IMR-90 (cell line): ENCODE results near the gene DPP10. TPM values are rescaled to one million over a fixed set of nuclear protein-coding genes. Genes with fewer than 3 reads are reported as not detected.

ENCODE experiments used
- ATAC-seq: fragments of 200-7000 bp; cut with Tn5 transposase; 2 replicates; pipeline ENCODE4 v1.9.1; 2020; ENCODE audit warnings: low read depth, mild to moderate bottlenecking, moderate library complexity
- BruUV-seq: library from RNA; stranded (reverse); fragments of 400-500 nt; replicated peaks from 2 replicates; lab custom pipeline; 2021; lab: Mats Ljungman, UMichigan
- CTCF ChIA-PET: fragments of 300-600 bp; formaldehyde crosslinking; extraction: SDS; loops from one replicate; lab custom pipeline; 2021; ENCODE audit warnings: antibody characterized with exemption; lab: Yijun Ruan, JAX
- POLR2A ChIA-PET: fragments of 300-600 bp; sonication (Branson Sonifier 250); formaldehyde crosslinking; loops from one replicate; lab custom pipeline; 2022; ENCODE audit warnings: antibody characterized with exemption; ENCODE audit not compliant: unreplicated experiment; lab: Charles Lee
- DNase-seq: peaks from one replicate; pipeline ENCODE4 v3.0.0; 2013
- H2AFZ ChIP-seq: replicated peaks from 2 replicates; pipeline ENCODE3; 2013; ENCODE audit warnings: low read length, mild to moderate bottlenecking; ENCODE audit not compliant: poor library complexity
- H2AK5ac ChIP-seq: 2 replicates; pipeline ENCODE4 v1.6.1; 2013; ENCODE audit warnings: low read depth, low read length, inconsistent platforms
- H2AK9ac ChIP-seq: replicated peaks from 2 replicates; pipeline ENCODE3; 2013; ENCODE audit warnings: mild to moderate bottlenecking, low read depth, low read length, moderate library complexity; ENCODE audit not compliant: poor library complexity
- H2BK120ac ChIP-seq: 2 replicates; pipeline ENCODE4 v1.6.1; 2013; ENCODE audit warnings: low read depth, low read length, inconsistent platforms
- H2BK15ac ChIP-seq: 3 replicates; pipeline ENCODE4 v1.6.1; 2013; ENCODE audit warnings: low read depth, low read length, inconsistent platforms
- H2BK20ac ChIP-seq: 2 replicates; pipeline ENCODE4 v1.6.1; 2013; ENCODE audit warnings: low read depth, mild to moderate bottlenecking, inconsistent platforms, low read length, moderate library complexity
- H2BK5ac ChIP-seq: 2 replicates; pipeline ENCODE4 v1.6.1; 2013; ENCODE audit warnings: mild to moderate bottlenecking, low read depth, low read length, inconsistent platforms; ENCODE audit not compliant: poor library complexity, severe bottlenecking
- H3K14ac ChIP-seq: replicated peaks from 2 replicates; pipeline ENCODE4 v1.6.1; 2013; ENCODE audit warnings: low read depth, low read length, inconsistent platforms
- H3K18ac ChIP-seq: 2 replicates; pipeline ENCODE4 v1.6.1; 2013; ENCODE audit warnings: low read depth, low read length, control low read depth
- H3K23ac ChIP-seq: 2 replicates; pipeline ENCODE4 v1.6.1; 2013; ENCODE audit warnings: low read depth, low read length, inconsistent platforms
- H3K27ac ChIP-seq: 2 replicates; pipeline ENCODE4 v1.5.1; 2013; ENCODE audit warnings: mild to moderate bottlenecking, control low read depth, low read length; ENCODE audit not compliant: insufficient read depth
- H3K27me3 ChIP-seq: 2 replicates; pipeline ENCODE4 v1.6.1; 2013; ENCODE audit warnings: low read length; ENCODE audit not compliant: control insufficient read depth, insufficient read depth
- H3K36me3 ChIP-seq: 2 replicates; pipeline ENCODE4 v1.6.1; 2013; ENCODE audit warnings: low read length, mixed read lengths; ENCODE audit not compliant: control insufficient read depth, insufficient read depth
- H3K4ac ChIP-seq: 2 replicates; pipeline ENCODE4 v1.6.1; 2013; ENCODE audit warnings: low read depth, low read length, inconsistent platforms
- H3K4me1 ChIP-seq: 2 replicates; pipeline ENCODE4 v1.6.1; 2013; ENCODE audit warnings: low read length, mixed read lengths; ENCODE audit not compliant: control insufficient read depth, insufficient read depth
- H3K4me2 ChIP-seq: 2 replicates; pipeline ENCODE4 v1.6.1; 2013; ENCODE audit warnings: low read depth, mild to moderate bottlenecking, control low read depth, low read length, moderate library complexity
- H3K4me3 ChIP-seq: 2 replicates; pipeline ENCODE4 v1.5.1; 2013; ENCODE audit warnings: low read depth, mild to moderate bottlenecking, control low read depth, low read length, moderate library complexity; ENCODE audit not compliant: insufficient read depth
- H3K56ac ChIP-seq: 2 replicates; pipeline ENCODE4 v1.6.1; 2013; ENCODE audit warnings: low read length, inconsistent platforms; ENCODE audit not compliant: insufficient read depth; ENCODE audit errors: extremely low read depth
- H3K79me1 ChIP-seq, 2 experiments: 2 replicates each; pipeline ENCODE4 v1.6.1; 2013; ENCODE audit warnings: low read length in 2 of 2, inconsistent platforms in 1 of 2, low read depth in 1 of 2
- H3K9ac ChIP-seq: 2 replicates; pipeline ENCODE4 v1.6.1; 2013; ENCODE audit warnings: low read depth, low read length, control low read depth
- H3K9me1 ChIP-seq: 2 replicates; pipeline ENCODE4 v1.6.1; 2013; ENCODE audit warnings: low read length, inconsistent platforms; ENCODE audit not compliant: insufficient read depth
- H3K9me3 ChIP-seq: 2 replicates; pipeline ENCODE4 v1.6.1; 2013; ENCODE audit warnings: low read length; ENCODE audit not compliant: control insufficient read depth, insufficient read depth
- H4K20me1 ChIP-seq: 2 replicates; pipeline ENCODE4 v1.6.1; 2013; ENCODE audit warnings: low read length, inconsistent platforms; ENCODE audit not compliant: insufficient read depth
- H4K5ac ChIP-seq: 2 replicates; pipeline ENCODE4 v1.6.1; 2013; ENCODE audit warnings: mild to moderate bottlenecking, low read depth, low read length, control low read depth
- H4K8ac ChIP-seq, 2 experiments: 2 replicates each; pipeline ENCODE4 v1.6.1; 2013; ENCODE audit warnings: low read depth in 2 of 2, low read length in 2 of 2, control low read depth in 1 of 2, inconsistent platforms in 1 of 2
- H4K91ac ChIP-seq: 2 replicates; pipeline ENCODE4 v1.6.1; 2013; ENCODE audit warnings: low read depth, low read length, inconsistent platforms; ENCODE audit not compliant: insufficient read depth
- BHLHE40 ChIP-seq: fragments of 150-350 bp; IDR thresholded peaks from 2 replicates; pipeline ENCODE4 v1.6.1; 2016; ENCODE audit warnings: mild to moderate bottlenecking, low read depth, low read length
- CEBPB ChIP-seq: IDR thresholded peaks from 2 replicates; pipeline ENCODE4 v1.6.1; 2012; ENCODE audit warnings: low read depth, low read length, improper control_type of control experiment
- CHD1 ChIP-seq: IDR thresholded peaks from 2 replicates; pipeline ENCODE4 v1.6.1; 2012; ENCODE audit warnings: low read depth, low read length, improper control_type of control experiment
- CTCF ChIP-seq: conservative IDR thresholded peaks from 2 replicates; pipeline ENCODE4 v1.5.1; 2012; ENCODE audit warnings: mild to moderate bottlenecking, low read depth, low read length, improper control_type of control experiment
- ELK1 ChIP-seq: fragments of 150-350 bp; IDR thresholded peaks from 2 replicates; pipeline ENCODE4 v1.6.1; 2016; ENCODE audit warnings: low read depth, mild to moderate bottlenecking, low read length, moderate library complexity, borderline replicate concordance
- FOS ChIP-seq: fragments of 150-350 bp; IDR thresholded peaks from 2 replicates; pipeline ENCODE4 v1.6.1; 2016; ENCODE audit warnings: low read depth, low read length
- MAFK ChIP-seq: IDR thresholded peaks from 2 replicates; pipeline ENCODE4 v1.6.1; 2012; ENCODE audit warnings: low read depth, low read length, improper control_type of control experiment
- MXI1 ChIP-seq: IDR thresholded peaks from 2 replicates; pipeline ENCODE4 v1.6.1; 2012; ENCODE audit warnings: low read depth, mild to moderate bottlenecking, low read length, moderate library complexity, borderline replicate concordance
- NFE2L2 ChIP-seq: fragments of 150-350 bp; IDR thresholded peaks from 2 replicates; pipeline ENCODE4 v1.6.1; 2016; ENCODE audit warnings: low read depth, mild to moderate bottlenecking, low read length
- POLR2A ChIP-seq: IDR thresholded peaks from 2 replicates; pipeline ENCODE4 v1.6.1; 2012; ENCODE audit warnings: mild to moderate bottlenecking, low read depth, low read length
- RCOR1 ChIP-seq: IDR thresholded peaks from 2 replicates; pipeline ENCODE4 v1.6.1; 2012; ENCODE audit warnings: mild to moderate bottlenecking, low read length, improper control_type of control experiment; ENCODE audit not compliant: insufficient replicate concordance
- RFX5 ChIP-seq: IDR thresholded peaks from 2 replicates; pipeline ENCODE4 v1.8.0; 2012; ENCODE audit warnings: low read depth, mild to moderate bottlenecking, low read length, moderate library complexity
- SMC3 ChIP-seq: fragments of 150-350 bp; IDR thresholded peaks from 2 replicates; pipeline ENCODE4 v1.6.1; 2016; ENCODE audit warnings: low read depth, mild to moderate bottlenecking, antibody characterized with exemption, low read length, moderate library complexity
- USF2 ChIP-seq: fragments of 150-350 bp; IDR thresholded peaks from 2 replicates; pipeline ENCODE4 v1.6.1; 2017; ENCODE audit warnings: mild to moderate bottlenecking, antibody characterized with exemption, low read length, low read depth
- WGBS, 2 experiments: methylation state at CpG; one replicate each; pipeline versions ENCODE4 v1.1.5 to v1.1.7; 2013; ENCODE audit warnings: missing lambda C conversion rate in 2 of 2; ENCODE audit not compliant: insufficient read length in 1 of 2; ENCODE audit errors: extremely low coverage in 2 of 2; 5-methylcytosine and 5-hydroxymethylcytosine counted together
- dilution Hi-C: fragments of 300-500 bp; cut with HindIII; formaldehyde crosslinking; loops from one replicate; pipeline ENCODE4 v1.14.3; 2018; ENCODE audit warnings: low sequenced_read_pairs; ENCODE audit not compliant: unreplicated experiment
- in situ Hi-C: fragments of 300-500 bp; cut with MboI; formaldehyde crosslinking; loops from 3 replicates; pipeline ENCODE4 v1.14.3; 2019; ENCODE audit warnings: low sequenced_read_pairs, inconsistent platforms, mixed read lengths
- intact Hi-C: fragments of 100-400 bp; cut with micrococcal nuclease; formaldehyde crosslinking; loops from 2 replicates; pipeline ENCODE4 v1.10.0; 2022
- polyA plus RNA-seq, 3 experiments: library from polyadenylated mRNA; depleted of rRNA; stranded (reverse); fragments of >200 nt; gene quantifications; 2 replicates each; pipeline ENCODE4 v1.2.3, GENCODE V29; 2012; ENCODE audit warnings: low replicate concordance in 1 of 3
- total RNA-seq: library from RNA; depleted of rRNA; stranded (reverse); fragments of >200 nt; gene quantifications from 2 replicates; pipeline ENCODE4 v1.2.3, GENCODE V29; 2012

Gene DPP10
- total and polyA plus RNA-seq, 2 of the 4 experiments (the other 2 are of a cell fraction), result not detected

- BruUV-seq, result no TSS peak
Measured at GRCh38 chr2:115782286-115782685, 1339.8 kb downstream of the DPP10 start.

More at GRCh38 chr2:115782286-115782685, 1339.8 kb downstream of the DPP10 start:
- Histone ChIP-seq H2AK9ac (no peak overlapping the region), H2AFZ (no peak overlapping the region), H3K9me3 (peaks cover 2% of the 10 kb centered on the region; the same call in 1 of the 2 replicates), H4K8ac (no peak overlapping the region), H3K4me3 (no peak overlapping the region), H2BK5ac (no peak overlapping the region), H3K27me3 (no peaks in the 10 kb centered on the region), H3K79me1 (no peaks in the 10 kb centered on the region), H2AK5ac (no peak overlapping the region), H3K4me2 (no peak overlapping the region), H4K20me1 (no peaks in the 10 kb centered on the region), H3K14ac (no peak overlapping the region), H3K9ac (no peak overlapping the region), H4K91ac (no peak overlapping the region), H4K5ac (no peak overlapping the region), H3K4me1 (no peaks in the 10 kb centered on the region), H3K4ac (no peak overlapping the region), H2BK15ac (no peak overlapping the region), H3K9me1 (no peaks in the 10 kb centered on the region), H3K36me3 (no peaks in the 10 kb centered on the region), H3K23ac (no peak overlapping the region), H3K27ac (no peak overlapping the region), H3K18ac (no peak overlapping the region), H2BK120ac (no peak overlapping the region), H2BK20ac (no peak overlapping the region), H3K56ac (no peak overlapping the region)
- in situ Hi-C loops, result no loop called here
- ChIA-PET CTCF (no interaction called here), POLR2A (no interaction called here)
- no peak for TF ChIP-seq CTCF
- TF ChIP-seq RCOR1, result no peak
- no peak for TF ChIP-seq USF2
- TF ChIP-seq NFE2L2, result no peak
- TF ChIP-seq BHLHE40, result no peak
- TF ChIP-seq SMC3, result no peak
- TF ChIP-seq FOS, result no peak
- TF ChIP-seq ELK1, result no peak
- TF ChIP-seq MXI1, result no peak
- no peak for TF ChIP-seq MAFK
- TF ChIP-seq CEBPB, result no peak
- no peak for TF ChIP-seq POLR2A
- no peak for TF ChIP-seq RFX5
- TF ChIP-seq CHD1, result no peak
- no CpG with 5 or more reads among the region's 4 CpGs for WGBS, 2 experiments
- intact Hi-C loops, result no loop called here
- ATAC-seq (no peak), DNase-seq (no peak)
- dilution Hi-C loops, result no loop called here
